ENCODE results near the gene PPM1D.

PPM1D gene

DNA sequence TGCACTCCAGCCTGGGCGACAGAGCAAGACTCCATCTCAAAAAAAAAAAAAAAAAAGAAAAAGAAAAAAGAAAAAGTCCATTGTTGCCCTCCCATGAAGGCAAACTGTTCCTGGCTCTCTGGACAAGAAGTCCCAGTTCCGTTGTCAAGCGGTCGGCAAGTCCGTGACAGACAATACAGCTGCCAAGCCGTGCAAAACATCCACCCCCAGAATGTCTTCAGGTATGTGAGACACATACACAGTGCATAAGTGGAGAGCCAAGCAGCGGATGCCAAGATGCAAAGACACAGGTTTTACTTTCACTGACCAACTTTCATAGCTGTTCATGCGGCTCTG, 40.4 kb upstream of the PPM1D start:
- ChIA-PET POLR2A (no interaction called here), CTCF (interaction anchor here (4.7 kb wide), 1 partner anchor 10 kb away, joined by 28 read pairs; no protein-coding TSS in a partner anchor)
- H3K4me3 ChIP-seq (ENCODE audit: low read depth, low read length): no peak overlapping the region
- H3K36me3 ChIP-seq (ENCODE audit: control insufficient read depth in 2 of 2, insufficient read depth in 1 of 2, low read length in 2 of 2): no peaks in the 10 kb centered on the region
- no peak overlapping the region for H3K27ac ChIP-seq (ENCODE audit: extremely low read depth, low read depth, low read length)
- no peaks in the 10 kb centered on the region for H3K4me1 ChIP-seq (ENCODE audit: control insufficient read depth, insufficient read depth, low read length)
- no peak for TF ChIP-seq ZNF585B (tag by site-specific recombination; IDR thresholded peaks at IDR 0.05)
- no peak for TF ChIP-seq GFI1B (tag by site-specific recombination; IDR thresholded peaks at IDR 0.05)
- TF ChIP-seq, protein P1, sequence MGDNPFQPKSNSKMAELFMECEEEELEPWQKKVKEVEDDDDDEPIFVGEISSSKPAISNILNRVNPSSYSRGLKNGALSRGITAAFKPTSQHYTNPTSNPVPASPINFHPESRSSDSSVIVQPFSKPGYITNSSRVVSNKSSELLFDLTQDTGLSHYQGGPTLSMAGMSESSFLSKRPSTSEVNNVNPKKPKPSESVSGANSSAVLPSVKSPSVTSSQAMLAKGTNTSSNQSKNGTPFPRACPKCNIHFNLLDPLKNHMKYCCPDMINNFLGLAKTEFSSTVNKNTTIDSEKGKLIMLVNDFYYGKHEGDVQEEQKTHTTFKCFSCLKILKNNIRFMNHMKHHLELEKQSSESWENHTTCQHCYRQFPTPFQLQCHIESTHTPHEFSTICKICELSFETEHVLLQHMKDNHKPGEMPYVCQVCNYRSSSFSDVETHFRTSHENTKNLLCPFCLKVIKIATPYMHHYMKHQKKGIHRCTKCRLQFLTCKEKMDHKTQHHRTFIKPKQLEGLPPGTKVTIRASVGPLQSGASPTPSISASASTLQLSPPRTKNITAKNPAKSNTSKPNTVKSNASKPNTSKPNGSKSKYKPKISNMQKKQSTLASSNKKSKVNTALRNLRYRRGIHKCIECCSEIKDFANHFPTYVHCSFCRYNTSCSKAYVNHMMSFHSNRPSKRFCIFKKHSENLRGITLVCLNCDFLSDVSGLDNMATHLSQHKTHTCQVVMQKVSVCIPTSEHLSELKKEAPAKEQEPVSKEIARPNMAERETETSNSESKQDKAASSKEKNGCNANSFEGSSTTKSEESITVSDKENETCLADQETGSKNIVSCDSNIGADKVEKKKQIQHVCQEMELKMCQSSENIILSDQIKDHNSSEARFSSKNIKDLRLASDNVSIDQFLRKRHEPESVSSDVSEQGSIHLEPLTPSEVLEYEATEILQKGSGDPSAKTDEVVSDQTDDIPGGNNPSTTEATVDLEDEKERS (tag by site-specific recombination; IDR thresholded peaks at IDR 0.05): no peak
- TF ChIP-seq ZSCAN30 (tag by site-specific recombination; IDR thresholded peaks at IDR 0.05): no peak
- TF ChIP-seq ZNF223 (tag by site-specific recombination; IDR thresholded peaks at IDR 0.05): no peak
- TF ChIP-seq ZNF341 (tag by site-specific recombination; IDR thresholded peaks at IDR 0.05; ENCODE audit: low read depth): no peak
- TF ChIP-seq, protein P2, sequence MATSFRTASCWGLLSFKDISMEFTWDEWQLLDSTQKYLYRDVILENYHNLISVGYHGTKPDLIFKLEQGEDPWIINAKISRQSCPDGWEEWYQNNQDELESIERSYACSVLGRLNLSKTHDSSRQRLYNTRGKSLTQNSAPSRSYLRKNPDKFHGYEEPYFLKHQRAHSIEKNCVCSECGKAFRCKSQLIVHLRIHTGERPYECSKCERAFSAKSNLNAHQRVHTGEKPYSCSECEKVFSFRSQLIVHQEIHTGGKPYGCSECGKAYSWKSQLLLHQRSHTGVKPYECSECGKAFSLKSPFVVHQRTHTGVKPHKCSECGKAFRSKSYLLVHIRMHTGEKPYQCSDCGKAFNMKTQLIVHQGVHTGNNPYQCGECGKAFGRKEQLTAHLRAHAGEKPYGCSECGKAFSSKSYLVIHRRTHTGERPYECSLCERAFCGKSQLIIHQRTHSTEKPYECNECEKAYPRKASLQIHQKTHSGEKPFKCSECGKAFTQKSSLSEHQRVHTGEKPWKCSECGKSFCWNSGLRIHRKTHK (tag by site-specific recombination; IDR thresholded peaks at IDR 0.05): no peak
- TF ChIP-seq ZNF629 (tag by site-specific recombination; IDR thresholded peaks at IDR 0.05): no peak
- TF ChIP-seq ZNF707 (tag by site-specific recombination; IDR thresholded peaks at IDR 0.05): no peak
- TF ChIP-seq SCRT2 (tag by site-specific recombination; IDR thresholded peaks at IDR 0.05): no peak
- TF ChIP-seq ZNF837 (tag by site-specific recombination; IDR thresholded peaks at IDR 0.05): no peak
- TF ChIP-seq ZNF366 (tag by site-specific recombination; conservative IDR thresholded peaks at IDR 0.05): no peak
- no peak for TF ChIP-seq ZNF10 (tag by site-specific recombination; IDR thresholded peaks at IDR 0.05)
- no peak for TF ChIP-seq SALL2 (tag by site-specific recombination; IDR thresholded peaks at IDR 0.05; ENCODE audit: borderline replicate concordance)
- no peaks in the 10 kb centered on the region for H3K9me3 ChIP-seq (ENCODE audit: control insufficient read depth, insufficient read depth, low read depth, low read length)

GRCh38 chr17:60559995-60560859, 39.8 kb upstream of the PPM1D start:
- Histone ChIP-seq H3K36me3 (ENCODE audit: control insufficient read depth in 2 of 2, insufficient read depth in 1 of 2, low read length in 2 of 2) (no peaks in the 10 kb centered on the region), H3K27ac (ENCODE audit: extremely low read depth, low read depth, low read length) (no peak overlapping the region), H3K4me1 (ENCODE audit: control insufficient read depth, insufficient read depth, low read length) (no peaks in the 10 kb centered on the region), H3K4me3 (ENCODE audit: low read depth, low read length) (no peak overlapping the region), H3K9me3 (ENCODE audit: control insufficient read depth, insufficient read depth, low read depth, low read length) (no peaks in the 10 kb centered on the region)
- TF ChIP-seq ZNF155 (tag by site-specific recombination; IDR thresholded peaks at IDR 0.05) (no peak), ZNF561 (tag by site-specific recombination; IDR thresholded peaks at IDR 0.05; ENCODE audit: borderline replicate concordance) (no peak), ZBTB7A (tag by site-specific recombination; IDR thresholded peaks at IDR 0.05; ENCODE audit: low read depth) (no peak), ZNF266 (tag by site-specific recombination; IDR thresholded peaks at IDR 0.05; ENCODE audit: low read depth) (no peak), ZNF585B (tag by site-specific recombination; IDR thresholded peaks at IDR 0.05) (no peak), KLF17 (tag by site-specific recombination; IDR thresholded peaks at IDR 0.05) (no peak), ZNF140 (tag by site-specific recombination; IDR thresholded peaks at IDR 0.05) (no peak), ZNF785 (tag by site-specific recombination; IDR thresholded peaks at IDR 0.05) (no peak), ZNF560 (tag by site-specific recombination; IDR thresholded peaks at IDR 0.05; ENCODE audit: borderline replicate concordance) (no peak), SP2 (tag by site-specific recombination; IDR thresholded peaks at IDR 0.05) (no peak), ZNF629 (tag by site-specific recombination; IDR thresholded peaks at IDR 0.05) (no peak), IKZF3 (tag by site-specific recombination; IDR thresholded peaks at IDR 0.05) (no peak)
- TF ChIP-seq, protein P3, sequence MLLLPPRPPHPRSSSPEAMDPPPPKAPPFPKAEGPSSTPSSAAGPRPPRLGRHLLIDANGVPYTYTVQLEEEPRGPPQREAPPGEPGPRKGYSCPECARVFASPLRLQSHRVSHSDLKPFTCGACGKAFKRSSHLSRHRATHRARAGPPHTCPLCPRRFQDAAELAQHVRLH (tag by site-specific recombination; IDR thresholded peaks at IDR 0.05): no peak
- POLR2A ChIA-PET: interaction anchor here (0.7 kb wide), 1 partner anchor 22 kb away, joined by 3 read pairs; no protein-coding TSS in a partner anchor
- CTCF ChIA-PET: no interaction called here

All from HEK293 (cell line).